IMR-90 (cell line): ENCODE measurements around the gene ITGA5. TPM values are rescaled to one million over a fixed set of nuclear protein-coding genes. Genes with fewer than 3 reads are reported as not detected.

Source experiments
- ATAC-seq: fragments of 200-7000 bp; cut with Tn5 transposase; 2 replicates; pipeline ENCODE4 v1.9.1; 2020; ENCODE audit warnings: low read depth, mild to moderate bottlenecking, moderate library complexity
- BruUV-seq: library from RNA; stranded (reverse); fragments of 400-500 nt; replicated peaks from 2 replicates; lab custom pipeline; 2021; lab: Mats Ljungman, UMichigan
- CTCF ChIA-PET: fragments of 300-600 bp; formaldehyde crosslinking; extraction: SDS; loops from one replicate; lab custom pipeline; 2021; ENCODE audit warnings: antibody characterized with exemption; lab: Yijun Ruan, JAX
- POLR2A ChIA-PET: fragments of 300-600 bp; sonication (Branson Sonifier 250); formaldehyde crosslinking; loops from one replicate; lab custom pipeline; 2022; ENCODE audit warnings: antibody characterized with exemption; ENCODE audit not compliant: unreplicated experiment; lab: Charles Lee
- DNase-seq: peaks from one replicate; pipeline ENCODE4 v3.0.0; 2013
- H2AFZ ChIP-seq: replicated peaks from 2 replicates; pipeline ENCODE3; 2013; ENCODE audit warnings: low read length, mild to moderate bottlenecking; ENCODE audit not compliant: poor library complexity
- H2AK5ac ChIP-seq: 2 replicates; pipeline ENCODE4 v1.6.1; 2013; ENCODE audit warnings: low read depth, low read length, inconsistent platforms
- H2AK9ac ChIP-seq: replicated peaks from 2 replicates; pipeline ENCODE3; 2013; ENCODE audit warnings: mild to moderate bottlenecking, low read depth, low read length, moderate library complexity; ENCODE audit not compliant: poor library complexity
- H2BK120ac ChIP-seq: 2 replicates; pipeline ENCODE4 v1.6.1; 2013; ENCODE audit warnings: low read depth, low read length, inconsistent platforms
- H2BK15ac ChIP-seq: 3 replicates; pipeline ENCODE4 v1.6.1; 2013; ENCODE audit warnings: low read depth, low read length, inconsistent platforms
- H2BK20ac ChIP-seq: 2 replicates; pipeline ENCODE4 v1.6.1; 2013; ENCODE audit warnings: low read depth, mild to moderate bottlenecking, inconsistent platforms, low read length, moderate library complexity
- H2BK5ac ChIP-seq: 2 replicates; pipeline ENCODE4 v1.6.1; 2013; ENCODE audit warnings: mild to moderate bottlenecking, low read depth, low read length, inconsistent platforms; ENCODE audit not compliant: poor library complexity, severe bottlenecking
- H3K14ac ChIP-seq: replicated peaks from 2 replicates; pipeline ENCODE4 v1.6.1; 2013; ENCODE audit warnings: low read depth, low read length, inconsistent platforms
- H3K18ac ChIP-seq: 2 replicates; pipeline ENCODE4 v1.6.1; 2013; ENCODE audit warnings: low read depth, low read length, control low read depth
- H3K23ac ChIP-seq: 2 replicates; pipeline ENCODE4 v1.6.1; 2013; ENCODE audit warnings: low read depth, low read length, inconsistent platforms
- H3K27ac ChIP-seq: 2 replicates; pipeline ENCODE4 v1.5.1; 2013; ENCODE audit warnings: mild to moderate bottlenecking, control low read depth, low read length; ENCODE audit not compliant: insufficient read depth
- H3K27me3 ChIP-seq: 2 replicates; pipeline ENCODE4 v1.6.1; 2013; ENCODE audit warnings: low read length; ENCODE audit not compliant: control insufficient read depth, insufficient read depth
- H3K36me3 ChIP-seq: 2 replicates; pipeline ENCODE4 v1.6.1; 2013; ENCODE audit warnings: low read length, mixed read lengths; ENCODE audit not compliant: control insufficient read depth, insufficient read depth
- H3K4ac ChIP-seq: 2 replicates; pipeline ENCODE4 v1.6.1; 2013; ENCODE audit warnings: low read depth, low read length, inconsistent platforms
- H3K4me1 ChIP-seq: 2 replicates; pipeline ENCODE4 v1.6.1; 2013; ENCODE audit warnings: low read length, mixed read lengths; ENCODE audit not compliant: control insufficient read depth, insufficient read depth
- H3K4me2 ChIP-seq: 2 replicates; pipeline ENCODE4 v1.6.1; 2013; ENCODE audit warnings: low read depth, mild to moderate bottlenecking, control low read depth, low read length, moderate library complexity
- H3K4me3 ChIP-seq: 2 replicates; pipeline ENCODE4 v1.5.1; 2013; ENCODE audit warnings: low read depth, mild to moderate bottlenecking, control low read depth, low read length, moderate library complexity; ENCODE audit not compliant: insufficient read depth
- H3K56ac ChIP-seq: 2 replicates; pipeline ENCODE4 v1.6.1; 2013; ENCODE audit warnings: low read length, inconsistent platforms; ENCODE audit not compliant: insufficient read depth; ENCODE audit errors: extremely low read depth
- H3K79me1 ChIP-seq, 2 experiments: 2 replicates each; pipeline ENCODE4 v1.6.1; 2013; ENCODE audit warnings: low read length in 2 of 2, inconsistent platforms in 1 of 2, low read depth in 1 of 2
- H3K9ac ChIP-seq: 2 replicates; pipeline ENCODE4 v1.6.1; 2013; ENCODE audit warnings: low read depth, low read length, control low read depth
- H3K9me1 ChIP-seq: 2 replicates; pipeline ENCODE4 v1.6.1; 2013; ENCODE audit warnings: low read length, inconsistent platforms; ENCODE audit not compliant: insufficient read depth
- H3K9me3 ChIP-seq: 2 replicates; pipeline ENCODE4 v1.6.1; 2013; ENCODE audit warnings: low read length; ENCODE audit not compliant: control insufficient read depth, insufficient read depth
- H4K20me1 ChIP-seq: 2 replicates; pipeline ENCODE4 v1.6.1; 2013; ENCODE audit warnings: low read length, inconsistent platforms; ENCODE audit not compliant: insufficient read depth
- H4K5ac ChIP-seq: 2 replicates; pipeline ENCODE4 v1.6.1; 2013; ENCODE audit warnings: mild to moderate bottlenecking, low read depth, low read length, control low read depth
- H4K8ac ChIP-seq, 2 experiments: 2 replicates each; pipeline ENCODE4 v1.6.1; 2013; ENCODE audit warnings: low read depth in 2 of 2, low read length in 2 of 2, control low read depth in 1 of 2, inconsistent platforms in 1 of 2
- H4K91ac ChIP-seq: 2 replicates; pipeline ENCODE4 v1.6.1; 2013; ENCODE audit warnings: low read depth, low read length, inconsistent platforms; ENCODE audit not compliant: insufficient read depth
- CEBPB ChIP-seq: IDR thresholded peaks from 2 replicates; pipeline ENCODE4 v1.6.1; 2012; ENCODE audit warnings: low read depth, low read length, improper control_type of control experiment
- MXI1 ChIP-seq: IDR thresholded peaks from 2 replicates; pipeline ENCODE4 v1.6.1; 2012; ENCODE audit warnings: low read depth, mild to moderate bottlenecking, low read length, moderate library complexity, borderline replicate concordance
- RCOR1 ChIP-seq: IDR thresholded peaks from 2 replicates; pipeline ENCODE4 v1.6.1; 2012; ENCODE audit warnings: mild to moderate bottlenecking, low read length, improper control_type of control experiment; ENCODE audit not compliant: insufficient replicate concordance
- RFX5 ChIP-seq: IDR thresholded peaks from 2 replicates; pipeline ENCODE4 v1.8.0; 2012; ENCODE audit warnings: low read depth, mild to moderate bottlenecking, low read length, moderate library complexity
- WGBS, 2 experiments: methylation state at CpG; one replicate each; pipeline versions ENCODE4 v1.1.5 to v1.1.7; 2013; ENCODE audit warnings: missing lambda C conversion rate in 2 of 2; ENCODE audit not compliant: insufficient read length in 1 of 2; ENCODE audit errors: extremely low coverage in 2 of 2; 5-methylcytosine and 5-hydroxymethylcytosine counted together
- dilution Hi-C: fragments of 300-500 bp; cut with HindIII; formaldehyde crosslinking; loops from one replicate; pipeline ENCODE4 v1.14.3; 2018; ENCODE audit warnings: low sequenced_read_pairs; ENCODE audit not compliant: unreplicated experiment
- in situ Hi-C: fragments of 300-500 bp; cut with MboI; formaldehyde crosslinking; loops from 3 replicates; pipeline ENCODE4 v1.14.3; 2019; ENCODE audit warnings: low sequenced_read_pairs, inconsistent platforms, mixed read lengths
- intact Hi-C: fragments of 100-400 bp; cut with micrococcal nuclease; formaldehyde crosslinking; loops from 2 replicates; pipeline ENCODE4 v1.10.0; 2022
- polyA plus RNA-seq, 3 experiments: library from polyadenylated mRNA; depleted of rRNA; stranded (reverse); fragments of >200 nt; gene quantifications; 2 replicates each; pipeline ENCODE4 v1.2.3, GENCODE V29; 2012; ENCODE audit warnings: low replicate concordance in 1 of 3
- total RNA-seq: library from RNA; depleted of rRNA; stranded (reverse); fragments of >200 nt; gene quantifications from 2 replicates; pipeline ENCODE4 v1.2.3, GENCODE V29; 2012
- TF ChIP-seq, protein P1 (sequence below): fragments of 150-350 bp; IDR thresholded peaks from 2 replicates; pipeline ENCODE4 v1.6.1; 2017; ENCODE audit warnings: mild to moderate bottlenecking, antibody characterized with exemption, low read length, low read depth

Gene ITGA5
- total and polyA plus RNA-seq, 2 of the 4 experiments (the other 2 are of a cell fraction): 159 to 259 TPM

DNA sequence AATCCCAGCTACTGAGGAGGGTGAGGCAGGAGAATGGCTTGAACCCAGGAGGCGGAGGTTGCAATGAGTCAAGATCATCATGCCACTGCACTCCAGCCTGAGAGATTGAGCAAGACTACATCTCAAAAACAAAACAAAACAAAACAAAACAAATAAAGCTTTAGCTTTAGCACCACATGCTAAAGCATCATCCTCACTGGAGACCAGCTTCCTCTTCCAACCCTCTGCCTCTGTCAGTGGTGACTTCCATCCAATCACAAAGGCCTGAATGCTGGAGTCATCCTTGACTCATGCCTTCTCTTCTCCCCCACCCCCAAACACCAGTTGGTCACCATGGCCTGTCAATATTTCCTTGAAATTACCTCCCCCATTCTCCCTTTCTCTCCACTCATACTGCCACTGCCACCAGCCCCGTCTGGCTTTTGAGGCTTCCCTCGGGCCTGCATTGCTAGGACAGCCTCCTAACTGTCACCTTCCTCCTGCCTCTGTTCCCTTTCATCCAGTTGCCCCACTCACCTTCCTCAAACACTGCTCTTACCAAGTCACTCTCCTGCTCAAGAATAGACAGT, 35.9 kb downstream of the ITGA5 start:
- peak; percentile 96 for DNase-seq
- CTCF ChIA-PET: interaction anchor here (0.7 to 1.0 kb wide), 6 partner anchors 10 to 167 kb away, joined by 3 to 9 read pairs (median 3); no protein-coding TSS in a partner anchor

More for the DNA sequence above, 35.9 kb downstream of the ITGA5 start:
- WGBS, 2 experiments: no CpG with 5 or more reads among the region's 3 CpGs
- H3K4me1 ChIP-seq: peaks cover 17% of the 10 kb centered on the region
- peak overlapping the region; percentile 50; the same call in 1 of the 2 replicates for H4K5ac ChIP-seq
- H3K4me2 ChIP-seq: no peak overlapping the region
- ATAC-seq: peak; percentile 77
- peak overlapping the region; percentile 66 for H3K4ac ChIP-seq
- peaks cover 4% of the 10 kb centered on the region; the same call in 1 of the 2 replicates for H4K20me1 ChIP-seq
- no peaks in the 10 kb centered on the region for H3K36me3 ChIP-seq
- H3K23ac ChIP-seq: no peak overlapping the region
- peak overlapping the region; percentile 69 for H2AFZ ChIP-seq
- peak overlapping the region; percentile 72; the same call in 1 of the 2 replicates for H2AK5ac ChIP-seq
- no peak overlapping the region for H4K91ac ChIP-seq
- H3K27ac ChIP-seq: peak overlapping the region; percentile 55
- peaks cover 0 to 6% of the 10 kb centered on the region in 2 experiments; a peak in 1 of 4 replicates for H3K79me1 ChIP-seq
- peak overlapping the region; percentile 13; the same call in 1 of the 3 replicates for H2BK15ac ChIP-seq
- H3K14ac ChIP-seq: no peak overlapping the region
- dilution Hi-C loops: no loop called here
- H2BK5ac ChIP-seq: peak overlapping the region; percentile 70
- H3K9ac ChIP-seq: no peak overlapping the region
- H3K4me3 ChIP-seq: no peak overlapping the region
- intact Hi-C loops: no loop called here
- no peaks in the 10 kb centered on the region for H3K27me3 ChIP-seq
- peak; percentile 96 for TF ChIP-seq CEBPB
- TF ChIP-seq MXI1: peak; percentile 29; the same call in 1 of the 2 replicates
- no peak for TF ChIP-seq RCOR1
- TF ChIP-seq, protein P1, sequence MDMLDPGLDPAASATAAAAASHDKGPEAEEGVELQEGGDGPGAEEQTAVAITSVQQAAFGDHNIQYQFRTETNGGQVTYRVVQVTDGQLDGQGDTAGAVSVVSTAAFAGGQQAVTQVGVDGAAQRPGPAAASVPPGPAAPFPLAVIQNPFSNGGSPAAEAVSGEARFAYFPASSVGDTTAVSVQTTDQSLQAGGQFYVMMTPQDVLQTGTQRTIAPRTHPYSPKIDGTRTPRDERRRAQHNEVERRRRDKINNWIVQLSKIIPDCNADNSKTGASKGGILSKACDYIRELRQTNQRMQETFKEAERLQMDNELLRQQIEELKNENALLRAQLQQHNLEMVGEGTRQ: peak; percentile 36; the same call in 1 of the 2 replicates
- TF ChIP-seq RFX5: peak; percentile 34; the same call in 1 of the 2 replicates
- H2BK120ac ChIP-seq: peak overlapping the region; percentile 74
- POLR2A ChIA-PET: interaction anchor here (1.0 kb wide), 1 partner anchor 37 kb away, joined by 3 read pairs; no protein-coding TSS in a partner anchor
- no peak overlapping the region for H3K56ac ChIP-seq
- BruUV-seq: no TSS peak
- H3K9me3 ChIP-seq: no peaks in the 10 kb centered on the region
- peak overlapping the region; percentile 54; the same call in 1 of the 2 replicates for H3K18ac ChIP-seq
- H3K9me1 ChIP-seq: no peaks in the 10 kb centered on the region; the same call in 1 of the 2 replicates
- peak overlapping the region; percentile 19; the same call in 1 of the 2 replicates for H2BK20ac ChIP-seq
- H2AK9ac ChIP-seq: peak overlapping the region; percentile 5
- H4K8ac ChIP-seq: peak overlapping the region in 1 of 2 experiments; percentile 71; a peak in 1 of 4 replicates
- in situ Hi-C loops: no loop called here
